Liver (tissue), 9 donors: ENCODE results near the gene CTDSP2. TPM values are rescaled to one million over a fixed set of nuclear protein-coding genes. Genes with fewer than 3 reads are reported as not detected.

Experiments used
- DNase-seq: peaks from one replicate; pipeline ENCODE4 v3.0.0-alpha.2; 2017; ENCODE audit warnings: low spot score
- H3K27ac ChIP-seq, 2 donors: one replicate each; pipeline ENCODE4 v1.7.0; 2013; ENCODE audit warnings: inconsistent platforms in 2 of 2, low read length in 2 of 2, control low read depth in 1 of 2, low read depth in 1 of 2, mild to moderate bottlenecking in 1 of 2
- H3K27me3 ChIP-seq, 4 donors: one replicate each; pipeline versions ENCODE4 v1.6.1 to v1.7.0; 2013; ENCODE audit warnings: low read length in 3 of 4, inconsistent platforms in 1 of 4, mild to moderate bottlenecking in 1 of 4, moderate library complexity in 1 of 4; ENCODE audit not compliant: control insufficient read depth in 4 of 4, insufficient read depth in 4 of 4
- H3K36me3 ChIP-seq, 4 donors: one replicate each; pipeline versions ENCODE4 v1.6.1 to v1.7.0; 2013; ENCODE audit warnings: low read length in 3 of 4, mild to moderate bottlenecking in 3 of 4, low read depth in 1 of 4, moderate library complexity in 1 of 4; ENCODE audit not compliant: control insufficient read depth in 4 of 4, insufficient read depth in 3 of 4
- H3K4me1 ChIP-seq, 4 donors: one replicate each; pipeline versions ENCODE4 v1.6.1 to v1.7.0; 2013; ENCODE audit warnings: low read length in 3 of 4, mild to moderate bottlenecking in 3 of 4, moderate library complexity in 1 of 4; ENCODE audit not compliant: control insufficient read depth in 4 of 4, insufficient read depth in 4 of 4
- H3K4me3 ChIP-seq, 3 donors: one replicate each; pipeline versions ENCODE4 v1.6.1 to v1.7.0; 2013; ENCODE audit warnings: low read length in 3 of 3, control low read depth in 1 of 3, low read depth in 1 of 3, mild to moderate bottlenecking in 1 of 3
- H3K9ac ChIP-seq, 2 donors: one replicate each; pipeline ENCODE4 v1.7.0; 2013; ENCODE audit warnings: low read length in 2 of 2, mild to moderate bottlenecking in 2 of 2, moderate library complexity in 2 of 2, control low read depth in 1 of 2, low read depth in 1 of 2
- H3K9me3 ChIP-seq, 4 donors: one replicate each; pipeline versions ENCODE4 v1.6.1 to v1.7.0; 2013; ENCODE audit warnings: low read length in 3 of 4; ENCODE audit not compliant: control insufficient read depth in 4 of 4
- ATF3 ChIP-seq: IDR thresholded peaks from 2 replicates; pipeline ENCODE4 v1.6.1; 2016; ENCODE audit warnings: antibody characterized with exemption
- CTCF ChIP-seq: fragments of 150-350 bp; IDR thresholded peaks from 2 replicates; pipeline ENCODE4 v1.5.1; 2017; ENCODE audit warnings: improper control_type of control experiment, low read depth, low read length; ENCODE audit not compliant: missing input control
- EGR1 ChIP-seq, 2 donors: IDR thresholded peaks; 2 replicates each; pipeline ENCODE4 v1.6.1; 2016 to 2018; ENCODE audit warnings: antibody characterized with exemption in 2 of 2, low read depth in 2 of 2
- FOXA1 ChIP-seq: IDR thresholded peaks from 2 replicates; pipeline ENCODE4 v1.6.1; 2016; ENCODE audit warnings: antibody characterized with exemption
- FOXA2 ChIP-seq: IDR thresholded peaks from 2 replicates; pipeline ENCODE4 v1.6.1; 2016; ENCODE audit warnings: antibody characterized with exemption
- GABPA ChIP-seq, 2 donors: IDR thresholded peaks in 1 of 2; conservative IDR thresholded peaks in 1 of 2; 2 replicates each; pipeline ENCODE4 v1.6.1; 2016; ENCODE audit warnings: antibody characterized with exemption in 2 of 2, mild to moderate bottlenecking in 1 of 2, moderate library complexity in 1 of 2
- HNF4A ChIP-seq, 2 donors: conservative IDR thresholded peaks; 2 replicates each; pipeline ENCODE4 v1.6.1; 2016; ENCODE audit warnings: antibody characterized with exemption in 2 of 2, mild to moderate bottlenecking in 2 of 2
- HNF4G ChIP-seq: IDR thresholded peaks from 2 replicates; pipeline ENCODE4 v1.6.1; 2016; ENCODE audit warnings: antibody characterized with exemption
- JUND ChIP-seq, 2 donors: IDR thresholded peaks; 2 replicates each; pipeline ENCODE4 v1.6.1; 2016; ENCODE audit warnings: antibody characterized with exemption in 2 of 2
- MAX ChIP-seq: IDR thresholded peaks from 2 replicates; pipeline ENCODE4 v1.6.1; 2016; ENCODE audit warnings: antibody characterized with exemption
- NR2F2 ChIP-seq: IDR thresholded peaks from 2 replicates; pipeline ENCODE4 v1.6.1; 2016; ENCODE audit warnings: antibody characterized with exemption
- RAD21 ChIP-seq, 2 donors: IDR thresholded peaks; 2 replicates each; pipeline ENCODE4 v1.6.1; 2016; ENCODE audit warnings: antibody characterized with exemption in 2 of 2, mild to moderate bottlenecking in 2 of 2
- REST ChIP-seq: IDR thresholded peaks from 2 replicates; pipeline ENCODE4 v1.6.1; 2016; ENCODE audit warnings: antibody characterized with exemption, mild to moderate bottlenecking
- RXRA ChIP-seq, 2 donors: IDR thresholded peaks; 2 replicates each; pipeline ENCODE4 v1.6.1; 2017 to 2018; ENCODE audit warnings: antibody characterized with exemption in 2 of 2, mild to moderate bottlenecking in 1 of 2
- SP1 ChIP-seq: IDR thresholded peaks from 2 replicates; pipeline ENCODE4 v1.6.1; 2018; ENCODE audit warnings: antibody characterized with exemption, mild to moderate bottlenecking
- TAF1 ChIP-seq: conservative IDR thresholded peaks from 2 replicates; pipeline ENCODE4 v1.6.1; 2016; ENCODE audit warnings: antibody characterized with exemption, mild to moderate bottlenecking
- YY1 ChIP-seq: IDR thresholded peaks from 2 replicates; pipeline ENCODE4 v1.6.1; 2016; ENCODE audit warnings: antibody characterized with exemption, mild to moderate bottlenecking
- ZBTB33 ChIP-seq: IDR thresholded peaks from 2 replicates; pipeline ENCODE4 v1.6.1; 2016; ENCODE audit warnings: antibody characterized with exemption
- WGBS: extraction: QIAGEN DNeasy Blood & Tissue Kit; methylation state at CpG from one replicate; pipeline ENCODE4 v1.1.7; 2013; 5-methylcytosine and 5-hydroxymethylcytosine counted together
- polyA plus RNA-seq, 2 donors: library from polyadenylated mRNA; stranded (reverse) in 1 of 2; unstranded in 1 of 2; fragments of 200-250 nt in 1 of 2; fragments of >200 nt in 1 of 2; fragmentation: Nextera tagmentation in 1 of 2; extraction: Ambion mirVana in 1 of 2; gene quantifications; one replicate each; pipeline versions ENCODE4 v1.2.1 to v1.2.3, GENCODE V29; 2013 to 2015
- total RNA-seq, 2 donors: library from RNA; depleted of rRNA; stranded (reverse); fragments of >200 nt; gene quantifications; one replicate each; pipeline ENCODE4 v1.2.3, GENCODE V29; 2014
- donor health status: healthy.
- donor health status: healthy.
- donor health status: healthy.
- donor health status: healthy.
- donor health status: healthy.

Gene CTDSP2
- total and polyA plus RNA-seq, 4 donors: 20.1 to 60.9 (median 43.7) TPM

- peak overlapping the region; percentile 75 to 97 (median 93) for H3K4me3 ChIP-seq
- H3K4me1 ChIP-seq: peaks cover 22 to 51% (median 48%) of the 10 kb centered on the region in 4 donors
- H3K9ac ChIP-seq: peak overlapping the region; percentile 56 to 86
- no peaks in the 10 kb centered on the region for H3K27me3 ChIP-seq
- H3K27ac ChIP-seq: peak overlapping the region; percentile 98 to 99
- H3K9me3 ChIP-seq: no peaks in the 10 kb centered on the region
- under 1% methylated on average over 42 of the region's 42 CpGs for WGBS
- no peaks in the 10 kb centered on the region for H3K36me3 ChIP-seq
- TF ChIP-seq YY1: peak; percentile 58
- no peak for TF ChIP-seq FOXA1
- TF ChIP-seq ATF3: peak; percentile 92
- no peak for TF ChIP-seq EGR1 (IDR thresholded peaks at IDR 0.05; ENCODE audit: low read depth in 2 of 2)
- TF ChIP-seq GABPA (IDR thresholded peaks at IDR 0.05 in 1 of 2, conservative IDR thresholded peaks at IDR 0.05 in 1 of 2): no peak
- peak; percentile 72 for TF ChIP-seq NR2F2
- TF ChIP-seq JUND (IDR thresholded peaks at IDR 0.05): peak in 1 of 2 donors; percentile 17
- TF ChIP-seq TAF1: peak; percentile 55
- TF ChIP-seq RXRA (IDR thresholded peaks at IDR 0.05): peak; percentile 68 to 81
- no peak for TF ChIP-seq CTCF
- peak; percentile 52 for TF ChIP-seq SP1
- peak; percentile 29 for TF ChIP-seq REST
- no peak for TF ChIP-seq MAX
- TF ChIP-seq ZBTB33: no peak
- TF ChIP-seq FOXA2: no peak
- peak; percentile 41 to 62 for TF ChIP-seq HNF4A (conservative IDR thresholded peaks at IDR 0.05)
- TF ChIP-seq RAD21 (IDR thresholded peaks at IDR 0.05): peak in 1 of 2 donors; percentile 45
- TF ChIP-seq HNF4G: peak; percentile 12
- DNase-seq: peak; percentile 53
These were observed 1.6 kb downstream of the CTDSP2 start for GRCh38 chr12:57844709-57845477.
